Left lung (tissue), 10 donors: ENCODE results near the gene GADD45G. TPM values are rescaled to one million over a fixed set of nuclear protein-coding genes. Genes with fewer than 3 reads are reported as not detected.

Experiments used
- ATAC-seq: fragments of 200-7000 bp; cut with Tn5 transposase; one replicate; pipeline ENCODE4 v1.9.1; 2020; ENCODE audit warnings: moderate library complexity
- DNase-seq, 4 donors: peaks; one replicate each; pipeline ENCODE4 v3.0.0-alpha.2; 2013 to 2020
- H3K27ac ChIP-seq, 2 donors: fragments of 200-600 bp; sonication (generic) in 1 of 2; one replicate each; pipeline versions ENCODE4 v1.5.0 to v1.8.0; 2020 to 2021
- H3K27me3 ChIP-seq, 2 donors: fragments of 200-600 bp; sonication (generic) in 1 of 2; one replicate each; pipeline versions ENCODE4 v1.5.0 to v1.8.0; 2020 to 2021
- H3K36me3 ChIP-seq, 2 donors: fragments of 200-600 bp; sonication (generic) in 1 of 2; one replicate each; pipeline versions ENCODE4 v1.5.0 to v1.8.0; 2020 to 2021
- H3K4me1 ChIP-seq, 2 donors: fragments of 200-600 bp; one replicate each; pipeline ENCODE4 v1.8.0; 2021
- H3K4me3 ChIP-seq, 2 donors: fragments of 200-600 bp; sonication (generic) in 1 of 2; one replicate each; pipeline versions ENCODE4 v1.5.0 to v1.8.0; 2020 to 2021; ENCODE audit warnings: mild to moderate bottlenecking in 1 of 2
- H3K9me3 ChIP-seq, 2 donors: fragments of 200-600 bp; sonication (generic) in 1 of 2; one replicate each; pipeline versions ENCODE4 v1.5.0 to v1.8.0; 2020 to 2021
- intact Hi-C, 2 donors: fragments of 100-400 bp; cut with DNase I; formaldehyde crosslinking; loops; one replicate each; pipeline versions ENCODE4 v1.11.2 to v1.14.2; 2022
- polyA plus RNA-seq, 6 donors: library from polyadenylated mRNA; unstranded; fragments of 120-200 nt; gene quantifications; one replicate each; pipeline ENCODE4 v1.2.1, GENCODE V29; 2013; ENCODE audit not compliant: insufficient read length in 6 of 6
- total RNA-seq, 2 donors: library from RNA; stranded (reverse); fragmentation: NEBNext Ultra II Directional; extraction: Animal tissue kit (Norgen Biotek cat#: 25700); gene quantifications; one replicate each; pipeline ENCODE4 v1.2.1, GENCODE V29; 2021
- TF ChIP-seq, protein P1 (sequence below), 2 donors: fragments of 200-600 bp; sonication (generic) in 1 of 2; IDR thresholded peaks; one replicate each; pipeline versions ENCODE4 v1.5.0 to v1.8.0; 2021; ENCODE audit warnings: antibody characterized with exemption in 2 of 2
- donor health status: DM: no; HTN: yes; CAD: no.
- donor health status: DM: no; HTN: no; CAD: no.

The GADD45G gene
- total and polyA plus RNA-seq, 8 donors = 3.9 to 12.6 (median 4.9) TPM

DNA sequence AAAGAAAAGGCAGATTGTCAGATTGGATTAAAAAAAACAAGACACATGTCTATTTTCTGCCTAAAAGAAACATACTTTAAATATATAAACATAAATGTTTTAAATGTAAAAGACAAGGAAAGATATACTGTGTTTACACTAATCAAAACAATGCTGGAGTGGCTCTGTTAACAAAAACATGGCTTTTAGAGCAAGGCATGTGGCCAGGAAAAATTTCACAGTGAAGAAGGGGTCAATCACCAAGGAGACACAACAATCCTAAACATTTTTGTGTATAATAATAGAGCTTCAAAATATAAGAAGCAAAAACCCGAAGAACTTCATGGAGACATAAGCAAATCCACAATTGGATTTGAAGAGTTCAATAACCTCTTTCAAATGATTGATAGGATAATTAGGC is 18.5 kb upstream of the GADD45G start:
- H3K4me1 ChIP-seq = no peaks in the 10 kb centered on the region
- DNase-seq (peak in 2 of 4 donors; percentile 42 to 45), ATAC-seq (no peak)
- H3K36me3 ChIP-seq = no peaks in the 10 kb centered on the region
- no peaks in the 10 kb centered on the region for H3K27me3 ChIP-seq
- intact Hi-C loops = no loop called here
- no peaks in the 10 kb centered on the region for H3K9me3 ChIP-seq
- no peak overlapping the region for H3K27ac ChIP-seq
- TF ChIP-seq, protein P1, sequence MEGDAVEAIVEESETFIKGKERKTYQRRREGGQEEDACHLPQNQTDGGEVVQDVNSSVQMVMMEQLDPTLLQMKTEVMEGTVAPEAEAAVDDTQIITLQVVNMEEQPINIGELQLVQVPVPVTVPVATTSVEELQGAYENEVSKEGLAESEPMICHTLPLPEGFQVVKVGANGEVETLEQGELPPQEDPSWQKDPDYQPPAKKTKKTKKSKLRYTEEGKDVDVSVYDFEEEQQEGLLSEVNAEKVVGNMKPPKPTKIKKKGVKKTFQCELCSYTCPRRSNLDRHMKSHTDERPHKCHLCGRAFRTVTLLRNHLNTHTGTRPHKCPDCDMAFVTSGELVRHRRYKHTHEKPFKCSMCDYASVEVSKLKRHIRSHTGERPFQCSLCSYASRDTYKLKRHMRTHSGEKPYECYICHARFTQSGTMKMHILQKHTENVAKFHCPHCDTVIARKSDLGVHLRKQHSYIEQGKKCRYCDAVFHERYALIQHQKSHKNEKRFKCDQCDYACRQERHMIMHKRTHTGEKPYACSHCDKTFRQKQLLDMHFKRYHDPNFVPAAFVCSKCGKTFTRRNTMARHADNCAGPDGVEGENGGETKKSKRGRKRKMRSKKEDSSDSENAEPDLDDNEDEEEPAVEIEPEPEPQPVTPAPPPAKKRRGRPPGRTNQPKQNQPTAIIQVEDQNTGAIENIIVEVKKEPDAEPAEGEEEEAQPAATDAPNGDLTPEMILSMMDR (IDR thresholded peaks at IDR 0.05) = no peak
- H3K4me3 ChIP-seq = no peak overlapping the region

DNA sequence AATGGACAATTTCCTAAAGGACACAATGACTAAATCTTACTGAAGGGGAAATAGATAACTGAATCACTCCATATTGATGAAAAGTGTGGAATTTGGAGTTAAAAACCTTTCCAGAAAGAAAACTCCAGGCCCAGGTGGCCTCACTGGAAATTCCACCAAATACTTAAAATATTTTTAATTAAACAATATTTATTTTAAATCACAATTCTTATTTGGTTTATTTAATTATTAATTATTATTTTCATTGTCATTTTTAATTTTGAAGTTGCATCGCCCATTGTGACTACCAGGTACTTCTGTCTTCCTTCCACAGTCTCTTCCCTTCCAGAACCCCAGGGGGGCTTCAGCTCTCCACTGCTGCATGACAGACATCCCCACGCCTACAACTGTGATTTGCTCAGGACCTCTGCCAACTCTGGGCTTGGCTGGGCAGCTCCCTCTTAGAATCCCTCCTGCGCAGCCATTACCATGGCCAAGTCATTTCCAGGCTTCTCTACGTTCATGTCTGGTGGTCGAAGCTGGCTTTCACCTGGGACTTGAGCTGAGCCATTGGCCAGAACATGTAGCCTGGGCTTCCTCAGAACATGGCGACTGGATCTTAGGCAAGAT is 16.4 kb upstream of the GADD45G start:
- DNase-seq (no peak), ATAC-seq (no peak)

DNA sequence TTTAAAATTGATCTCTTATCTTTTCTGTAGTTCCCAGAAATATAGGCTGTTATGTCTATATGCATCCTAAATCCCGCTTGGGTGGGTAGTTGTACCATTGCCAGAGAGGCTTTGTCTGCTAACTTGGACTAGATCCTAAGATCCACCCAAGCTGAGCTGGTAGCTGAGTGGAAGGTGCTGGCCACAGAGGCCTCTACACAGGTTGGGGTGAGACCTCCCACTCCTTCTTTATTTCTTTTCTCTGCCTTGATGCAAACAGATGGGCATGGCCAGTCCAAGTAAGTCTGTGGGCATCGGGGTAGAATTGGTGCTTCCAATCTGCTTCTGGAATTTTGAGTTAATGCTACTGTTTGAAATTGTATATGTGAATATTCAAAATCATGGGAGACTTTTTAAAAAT is 14.4 kb upstream of the GADD45G start:
- Histone ChIP-seq H3K4me1 (no peaks in the 10 kb centered on the region), H3K4me3 (no peak overlapping the region), H3K27ac (no peak overlapping the region), H3K36me3 (no peaks in the 10 kb centered on the region), H3K9me3 (no peaks in the 10 kb centered on the region), H3K27me3 (peaks cover 0 to 11% of the 10 kb centered on the region in 2 donors)
- DNase-seq (no peak), ATAC-seq (no peak)
- TF ChIP-seq, protein P1 (IDR thresholded peaks at IDR 0.05) = no peak
- intact Hi-C loops = no loop called here

More for the DNA sequence above, 16.4 kb upstream of the GADD45G start:
- no peaks in the 10 kb centered on the region for H3K36me3 ChIP-seq
- H3K27me3 ChIP-seq = peaks cover 0 to 11% of the 10 kb centered on the region in 2 donors
- TF ChIP-seq, protein P1 (IDR thresholded peaks at IDR 0.05) = no peak
- no peak overlapping the region for H3K4me3 ChIP-seq
- no peaks in the 10 kb centered on the region for H3K4me1 ChIP-seq
- no peak overlapping the region for H3K27ac ChIP-seq
- no peaks in the 10 kb centered on the region for H3K9me3 ChIP-seq
- intact Hi-C loops = no loop called here

DNA sequence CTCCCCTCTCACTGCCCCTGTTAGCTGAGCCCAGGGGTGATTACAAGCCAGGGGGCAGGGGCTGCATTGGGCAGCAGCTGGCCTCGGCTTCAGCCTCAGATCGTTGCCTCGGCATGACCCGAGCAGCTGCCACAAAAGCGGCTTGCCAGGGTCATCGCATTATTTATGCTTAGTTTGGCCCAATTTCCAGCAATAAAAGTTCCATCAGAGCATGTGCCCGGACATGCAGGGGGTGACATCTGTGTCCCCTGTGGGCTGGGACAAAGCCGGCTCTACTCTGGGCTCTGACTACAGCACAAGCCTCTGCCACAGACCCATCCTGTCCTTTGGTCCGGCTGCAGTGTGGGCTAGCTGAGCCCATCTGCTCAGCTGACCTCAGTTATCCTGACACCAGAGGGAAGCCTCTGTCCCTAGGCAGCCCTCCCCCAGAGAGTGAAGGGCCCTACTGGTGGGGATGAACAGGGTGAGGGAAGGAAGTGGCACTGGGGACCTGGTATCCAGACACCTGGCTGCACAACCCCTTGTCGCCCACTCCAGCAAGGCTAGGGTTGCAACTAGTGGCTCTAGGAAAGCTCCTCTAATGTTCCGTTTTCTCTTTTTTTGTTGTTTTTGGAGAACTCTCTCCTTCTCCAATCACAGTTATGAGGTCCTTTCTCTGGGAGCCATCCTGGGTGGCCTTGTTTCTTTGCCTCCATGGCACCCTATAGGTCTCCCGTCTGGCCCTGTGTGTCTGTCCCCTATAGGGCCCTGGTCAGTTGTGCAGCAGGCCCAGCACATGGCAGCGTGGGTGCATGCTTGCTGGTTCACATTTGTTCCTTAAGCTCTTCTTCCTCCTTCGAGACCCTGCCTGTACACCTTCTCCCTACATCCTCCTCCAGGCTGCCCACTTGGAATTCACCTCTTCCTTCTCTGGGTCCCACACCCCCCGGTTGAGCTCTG is 13.3 kb upstream of the GADD45G start:
- DNase-seq (no peak), ATAC-seq (no peak)
- H3K36me3 ChIP-seq = no peaks in the 10 kb centered on the region
- peaks cover 0 to 11% of the 10 kb centered on the region in 2 donors for H3K27me3 ChIP-seq
- H3K9me3 ChIP-seq = no peaks in the 10 kb centered on the region
- intact Hi-C loops = no loop called here
- no peak overlapping the region for H3K4me3 ChIP-seq
- H3K27ac ChIP-seq = no peak overlapping the region
- TF ChIP-seq, protein P1 (IDR thresholded peaks at IDR 0.05) = no peak
- no peaks in the 10 kb centered on the region for H3K4me1 ChIP-seq

DNA sequence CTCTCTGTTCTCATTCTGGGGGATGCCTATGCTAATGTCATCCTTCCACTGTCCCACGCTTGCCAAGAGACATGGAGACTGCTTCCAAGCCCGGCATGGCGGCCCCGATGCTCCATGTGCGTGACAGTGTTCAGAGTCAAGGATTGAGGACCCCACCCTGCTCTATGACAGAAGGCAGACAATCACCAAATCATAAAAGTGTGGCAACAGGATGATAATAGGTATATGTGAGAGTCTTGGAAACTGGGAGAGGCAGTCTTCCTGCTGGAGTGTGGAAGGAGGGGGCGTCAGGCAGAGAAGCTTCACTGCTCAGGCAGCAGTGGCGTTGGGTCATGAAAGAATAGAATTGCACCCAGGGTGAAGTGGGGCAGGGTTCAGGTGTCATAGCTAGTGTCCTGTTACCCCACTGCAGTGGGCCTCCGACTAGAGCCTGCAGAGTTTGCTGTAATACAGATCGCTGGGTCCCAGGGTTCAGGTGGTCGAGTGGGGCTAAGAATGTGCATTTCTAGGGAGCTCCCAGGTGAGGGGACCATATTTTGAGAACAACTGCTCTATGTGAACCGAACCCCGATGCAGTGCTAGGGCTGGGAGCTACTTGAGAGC is 12.5 kb upstream of the GADD45G start:
- intact Hi-C loops = no loop called here
- ATAC-seq = no peak
- no peak overlapping the region for H3K27ac ChIP-seq

More for the DNA sequence above, 12.5 kb upstream of the GADD45G start:
- Histone ChIP-seq H3K4me3 (no peak overlapping the region), H3K4me1 (no peaks in the 10 kb centered on the region), H3K36me3 (no peaks in the 10 kb centered on the region), H3K9me3 (no peaks in the 10 kb centered on the region), H3K27me3 (peaks cover 0 to 11% of the 10 kb centered on the region in 2 donors)
- DNase-seq = no peak
- TF ChIP-seq, protein P1 (IDR thresholded peaks at IDR 0.05) = no peak
